GM12878 (cell line): Measurements from ENCODE around the gene TGFBI. TPM values are rescaled to one million over a fixed set of nuclear protein-coding genes. Genes with fewer than 3 reads are reported as not detected.

ENCODE experiments used
- ATAC-seq: fragments of 200-7000 bp; cut with Tn5 transposase; 3 replicates; pipeline ENCODE4 v1.9.1; 2020; ENCODE audit warnings: mild to moderate bottlenecking, moderate library complexity
- BruUV-seq: library from RNA; stranded (reverse); fragments of 400-500 nt; replicated peaks from 2 replicates; lab custom pipeline; 2021; lab: Mats Ljungman, UMichigan
- CTCF ChIA-PET: fragments of 300-600 bp; sonication (Branson Sonifier 250); formaldehyde crosslinking; extraction: SDS; loops from one replicate; lab custom pipeline; 2021; ENCODE audit warnings: inconsistent platforms; lab: Yijun Ruan, JAX
- POLR2A ChIA-PET: fragments of 350-600 bp; formaldehyde crosslinking; extraction: SDS; loops from one replicate; lab custom pipeline; 2021; ENCODE audit warnings: inconsistent platforms; lab: Charles Lee
- RAD21 ChIA-PET: fragments of 300-600 bp; sonication (Branson Sonifier 250); formaldehyde crosslinking; loops from one replicate; lab custom pipeline; 2023; ENCODE audit warnings: antibody characterized with exemption; ENCODE audit not compliant: unreplicated experiment; lab: Charles Lee
- SMC1A ChIA-PET: fragments of 300-600 bp; sonication (Branson Sonifier 250); formaldehyde crosslinking; loops from one replicate; lab custom pipeline; 2023; ENCODE audit not compliant: unreplicated experiment, uncharacterized antibody; lab: Charles Lee
- DNase-seq: peaks from one replicate; pipeline ENCODE4 v3.0.0-alpha.2; 2011; ENCODE audit warnings: low read depth, low spot score
- FAIRE-seq: peaks from 3 replicates; lab custom pipeline; 2011; peaks lifted over from hg19 to GRCh38; lab: Jason Lieb, UNC
- H2AFZ ChIP-seq: 2 replicates; pipeline ENCODE4 v1.6.0; 2011; ENCODE audit warnings: low read depth, low read length, control low read depth; ENCODE audit not compliant: control insufficient read depth
- H3K27ac ChIP-seq: 2 replicates; pipeline ENCODE4 v1.5.1; 2011; ENCODE audit warnings: control low read depth; ENCODE audit not compliant: control insufficient read depth, insufficient read depth
- H3K27me3 ChIP-seq, 2 experiments: replicated peaks in 1 of 2; 2 replicates each; pipeline versions ENCODE4 v1.6.0 to v1.6.1; 2011; ENCODE audit warnings: low read length in 1 of 2; ENCODE audit not compliant: control insufficient read depth in 2 of 2, insufficient read depth in 2 of 2
- H3K36me3 ChIP-seq, 2 experiments: 2 replicates each; pipeline ENCODE4 v1.5.1; 2011; ENCODE audit warnings: low read length in 1 of 2; ENCODE audit not compliant: control insufficient read depth in 2 of 2, insufficient read depth in 2 of 2
- H3K4me1 ChIP-seq: 2 replicates; pipeline ENCODE4 v1.6.1; 2011; ENCODE audit warnings: mild to moderate bottlenecking, low read length, moderate library complexity, mixed read lengths; ENCODE audit not compliant: control insufficient read depth, insufficient read depth
- H3K4me2 ChIP-seq: 2 replicates; pipeline ENCODE4 v1.6.0; 2011; ENCODE audit warnings: control low read depth; ENCODE audit not compliant: control insufficient read depth, insufficient read depth
- H3K4me3 ChIP-seq: fragments of 200-600 bp; sonication (generic); 2 replicates; pipeline ENCODE4 v1.5.1; 2016
- H3K79me2 ChIP-seq: 2 replicates; pipeline ENCODE4 v1.6.0; 2011; ENCODE audit warnings: low read length; ENCODE audit not compliant: control insufficient read depth, insufficient read depth
- H3K9ac ChIP-seq: 2 replicates; pipeline ENCODE4 v1.8.0; 2011; ENCODE audit warnings: low read length, control low read depth, mixed read lengths; ENCODE audit not compliant: control insufficient read depth, insufficient read depth
- H3K9me3 ChIP-seq: replicated peaks from 3 replicates; pipeline ENCODE4 v1.5.1; 2011; ENCODE audit warnings: mild to moderate bottlenecking, low read length; ENCODE audit not compliant: control insufficient read depth, insufficient read depth
- H4K20me1 ChIP-seq: 2 replicates; pipeline ENCODE4 v1.6.0; 2011; ENCODE audit not compliant: control insufficient read depth, insufficient read depth
- BCL11A ChIP-seq: IDR thresholded peaks from 2 replicates; pipeline ENCODE4 v1.6.1; 2011; ENCODE audit warnings: low read depth, low read length
- FOXK2 ChIP-seq: fragments of 450-650 bp; IDR thresholded peaks from 2 replicates; pipeline ENCODE4 v1.6.1; 2017; ENCODE audit warnings: mild to moderate bottlenecking, moderate library complexity
- HSF1 ChIP-seq: fragments of 150-350 bp; IDR thresholded peaks from 2 replicates; pipeline ENCODE4 v1.6.1; 2014; ENCODE audit warnings: mild to moderate bottlenecking, low read depth, low read length
- IKZF2 ChIP-seq, 2 experiments: fragments of 450-650 bp; IDR thresholded peaks; 2 replicates each; pipeline ENCODE4 v1.6.1; 2017; ENCODE audit warnings: mild to moderate bottlenecking in 2 of 2, moderate library complexity in 2 of 2
- KAT2A ChIP-seq: conservative IDR thresholded peaks from 2 replicates; pipeline ENCODE4 v1.6.1; 2011; ENCODE audit warnings: low read depth, low read length; ENCODE audit not compliant: control insufficient read depth
- KLF5 ChIP-seq: fragments of 450-650 bp; IDR thresholded peaks from 2 replicates; pipeline ENCODE4 v1.6.1; 2014; ENCODE audit warnings: mild to moderate bottlenecking; ENCODE audit not compliant: partially characterized antibody
- MLLT1 ChIP-seq: fragments of 450-650 bp; IDR thresholded peaks from 2 replicates; pipeline ENCODE4 v1.6.1; 2016; ENCODE audit warnings: mild to moderate bottlenecking
- MYC ChIP-seq: IDR thresholded peaks from 2 replicates; pipeline ENCODE4 v1.6.1; 2011; ENCODE audit warnings: mild to moderate bottlenecking, low read length, moderate library complexity, inconsistent platforms; ENCODE audit not compliant: insufficient read depth, insufficient replicate concordance, insufficient read length, severe bottlenecking
- POLR2AphosphoS2 ChIP-seq: IDR thresholded peaks from 2 replicates; pipeline ENCODE4 v1.6.1; 2011; ENCODE audit warnings: low read depth, mild to moderate bottlenecking, low read length, improper control_type of control experiment, moderate library complexity
- POLR2AphosphoS5 ChIP-seq: IDR thresholded peaks from 2 replicates; pipeline ENCODE4 v1.6.1; 2011; ENCODE audit warnings: mild to moderate bottlenecking, low read length, inconsistent platforms
- RCOR1 ChIP-seq: conservative IDR thresholded peaks from 2 replicates; pipeline ENCODE4 v1.6.1; 2012; ENCODE audit warnings: low read depth, low read length, improper control_type of control experiment
- RFX5 ChIP-seq: IDR thresholded peaks from 2 replicates; pipeline ENCODE4 v1.6.1; 2011; ENCODE audit warnings: low read depth, low read length, improper control_type of control experiment
- SREBF1 ChIP-seq: IDR thresholded peaks from 2 replicates; pipeline ENCODE4 v1.6.1; 2012; ENCODE audit warnings: mild to moderate bottlenecking, low read length
- WRNIP1 ChIP-seq: IDR thresholded peaks from 2 replicates; pipeline ENCODE4 v1.6.1; 2011; ENCODE audit warnings: low read depth, low read length, improper control_type of control experiment, borderline replicate concordance
- ZNF592 ChIP-seq: fragments of 450-650 bp; IDR thresholded peaks from 2 replicates; pipeline ENCODE4 v1.6.1; 2017; ENCODE audit warnings: mild to moderate bottlenecking, moderate library complexity
- ZSCAN29 ChIP-seq: fragments of 450-650 bp; IDR thresholded peaks from 2 replicates; pipeline ENCODE4 v1.6.1; 2017; ENCODE audit warnings: mild to moderate bottlenecking, moderate library complexity
- WGBS: methylation state at CpG from one replicate; pipeline ENCODE4 v1.1.6; 2016; ENCODE audit warnings: low lambda C conversion rate; ENCODE audit not compliant: insufficient replicate concordance, insufficient coverage; ENCODE audit errors: missing lambda C conversion rate; 5-methylcytosine and 5-hydroxymethylcytosine counted together
- in situ Hi-C: fragments of 300-500 bp; cut with MboI; formaldehyde crosslinking; loops from 9 replicates; pipeline ENCODE4 v1.14.3; 2018; ENCODE audit warnings: mixed read lengths
- intact Hi-C: fragments of 100-400 bp; cut with micrococcal nuclease; formaldehyde crosslinking; loops from one replicate; pipeline ENCODE4 v1.14.2; 2022; ENCODE audit not compliant: unreplicated experiment
- polyA plus RNA-seq, 11 experiments: library from polyadenylated mRNA; depleted of rRNA in 4 of 11; unstranded in 6 of 11; stranded (reverse) in 5 of 11; fragments of >200 nt; fragmentation: Nextera tagmentation in 4 of 11; fragmentation: Illumina TruSeq in 1 of 11; extraction: Ambion mirVana in 4 of 11; extraction: Trizol in 1 of 11; gene quantifications; 1 replicate in 1 of 11; 2 replicates in 10 of 11; pipeline versions ENCODE4 v1.2.1 to v1.2.3, GENCODE V29; 2011 to 2016; ENCODE audit warnings: inconsistent platforms in 2 of 11, missing spikeins in 2 of 11, low read depth in 1 of 11
- total RNA-seq, 4 experiments: library from RNA; depleted of rRNA in 3 of 4; stranded (reverse); fragments of >200 nt in 3 of 4; fragmentation: Illumina TruSeq in 1 of 4; extraction: Trizol in 1 of 4; gene quantifications; 2 replicates each; pipeline versions ENCODE4 v1.2.1 to v1.2.3, GENCODE V29; 2013 to 2021

Gene TGFBI
- total and polyA plus RNA-seq, 10 of the 15 experiments (the other 5 are each of a cell fraction or from before 2014, with no cell fraction given), result 0.12 to 1.8 (median 0.19) TPM

GRCh38 chr5:135999406-136000139 is 29.2 kb upstream of the TGFBI start (continued):
- TF ChIP-seq MLLT1, result no peak
- no peak for TF ChIP-seq KAT2A
- no peak for TF ChIP-seq RFX5
- TF ChIP-seq KLF5, result no peak
- TF ChIP-seq ZNF592, result no peak

GRCh38 chr5:136000147-136000546 is 28.6 kb upstream of the TGFBI start:
- ChIA-PET POLR2A (no interaction called here), CTCF (no interaction called here), SMC1A (no interaction called here), RAD21 (no interaction called here)
- in situ Hi-C loops (no loop called here), intact Hi-C loops (no loop called here)
- H3K27ac ChIP-seq, result no peak overlapping the region
- H3K9ac ChIP-seq, result no peak overlapping the region
- no peak for ATAC-seq
- no peaks in the 10 kb centered on the region for H3K79me2 ChIP-seq
- no peak for FAIRE-seq
- DNase-seq, result no peak
- H3K4me3 ChIP-seq, result no peak overlapping the region
- no peaks in the 10 kb centered on the region for H3K9me3 ChIP-seq
- no peak overlapping the region for H2AFZ ChIP-seq
- H3K4me1 ChIP-seq, result no peaks in the 10 kb centered on the region
- no peaks in the 10 kb centered on the region for H3K36me3 ChIP-seq
- H3K4me2 ChIP-seq, result no peak overlapping the region
- 67% methylated on average over 2 of the region's 2 CpGs for WGBS
- H4K20me1 ChIP-seq, result no peaks in the 10 kb centered on the region
- no TSS peak for BruUV-seq
- H3K27me3 ChIP-seq, result peaks cover 0 to 3% of the 10 kb centered on the region in 2 experiments; a peak in 2 of 4 replicates
- TF ChIP-seq HSF1 (no peak), POLR2AphosphoS2 (no peak), RCOR1 (no peak), POLR2AphosphoS5 (no peak), WRNIP1 (no peak), MYC (no peak), BCL11A (no peak), FOXK2 (no peak), SREBF1 (no peak), ZSCAN29 (no peak), IKZF2 (IDR thresholded peaks at IDR 0.05) (no peak)
